ENCODE results near the gene CDK4. TPM values are rescaled to one million over a fixed set of nuclear protein-coding genes. Genes with fewer than 3 reads are reported as not detected.
A peak's percentile ranks its signal among the peaks of the same experiment; 100 is the strongest.

CDK4 gene
- total and polyA plus RNA-seq, 2 of the 13 experiments (the other 11 are each of a cell fraction or from before 2014, with no cell fraction given): 191 to 209 TPM

- Histone ChIP-seq H3K4me2 (ENCODE audit: low read depth, low read length) (no peak overlapping the region), H4K20me1 (ENCODE audit: insufficient read depth, low read length) (no peaks in the 10 kb centered on the region), H3K36me3 (replicated peaks in 1 of 2; ENCODE audit: control insufficient read depth in 1 of 2, insufficient read depth in 2 of 2, low read length in 2 of 2) (peaks cover 6 to 24% of the 10 kb centered on the region in 2 experiments), H3K4me3 (replicated peaks in 1 of 3; ENCODE audit: insufficient read depth in 1 of 3, low read depth in 2 of 3, low read length in 3 of 3) (no peak overlapping the region), H3K9ac (ENCODE audit: insufficient read depth, low read depth, low read length) (no peak overlapping the region), H3K79me2 (ENCODE audit: insufficient read depth, low read length) (peaks cover 16% of the 10 kb centered on the region), H3K9me3 (ENCODE audit: low read length) (no peaks in the 10 kb centered on the region), H3K27ac (ENCODE audit: extremely low read length, insufficient read depth, low read length) (no peak overlapping the region), H3K27me3 (ENCODE audit: control insufficient read depth in 1 of 2, insufficient read depth in 2 of 2, low read length in 2 of 2) (no peaks in the 10 kb centered on the region; a peak in 1 of 5 replicates), H3K4me1 (ENCODE audit: insufficient read depth, low read length) (peaks cover 17% of the 10 kb centered on the region), H2AFZ (ENCODE audit: low read length) (no peak overlapping the region)
- no peak for DNase-seq (ENCODE audit: low spot score)
- WGBS (ENCODE audit: low lambda C conversion rate): 89% methylated on average over 2 of the region's 2 CpGs
- ATAC-seq: no peak
- POLR2A ChIA-PET: interaction anchor here (0.9 kb wide), 1 partner anchor 10 kb away, joined by 3 read pairs; the partner anchor contains the start of genes EEF1AKMT3 and METTL1
- in situ Hi-C loops (cut with HindIII; ENCODE audit: extremely low pct_ligation_motif_present, low pct_unique_long_range_greater_than_20kb): no loop called here
- CTCF ChIA-PET (ENCODE audit: low intra/inter-chr PET ratio, low total read pairs): interaction anchor here (1.8 kb wide), 1 partner anchor 123 kb away, joined by 13 read pairs; no protein-coding TSS in a partner anchor
- TF ChIP-seq MXD4 (CRISPR knock-in tag; IDR thresholded peaks at IDR 0.05): no peak
- 0 out of 2 replicates have a peak, but pooled peaks have one; percentile 4 for TF ChIP-seq ZNF44 (CRISPR knock-in tag; IDR thresholded peaks at IDR 0.05)
- BruUV-seq (replicated peaks): no TSS peak
- intact Hi-C loops (cut with micrococcal nuclease; ENCODE audit: unreplicated experiment): loop anchor here (1.0 kb wide), 2 partner anchors 10 to 124 kb away; partner anchors contain the start of genes EEF1AKMT3 and METTL1
- FAIRE-seq: no peak
Measured at GRCh38 chr12:57781801-57782200, 29.7 kb upstream of the CDK4 start.

- TF ChIP-seq SMARCC2 (IDR thresholded peaks at IDR 0.05): no peak
- no peak for TF ChIP-seq ZNF354B (CRISPR knock-in tag; IDR thresholded peaks at IDR 0.05)
- no peak for TF ChIP-seq YEATS2 (CRISPR knock-in tag; IDR thresholded peaks at IDR 0.05; ENCODE audit: borderline replicate concordance)
- TF ChIP-seq BRCA1 (CRISPR knock-in tag; IDR thresholded peaks at IDR 0.05): no peak
- no peak for TF ChIP-seq CCAR2 (optimal IDR thresholded peaks at IDR 0.05; ENCODE audit: low read depth, low read length)
- TF ChIP-seq PHF5A (CRISPR knock-in tag; IDR thresholded peaks at IDR 0.05; ENCODE audit: low read depth, unreplicated experiment): no peak
- no peak for TF ChIP-seq ZFYVE20 (CRISPR knock-in tag; IDR thresholded peaks at IDR 0.05; ENCODE audit: borderline replicate concordance, low read depth)
- no peak for TF ChIP-seq ZNF879 (CRISPR knock-in tag; IDR thresholded peaks at IDR 0.05)
- TF ChIP-seq FOXA3 (CRISPR knock-in tag; IDR thresholded peaks at IDR 0.05): no peak
- TF ChIP-seq ZBTB38 (CRISPR knock-in tag; IDR thresholded peaks at IDR 0.05): no peak
- TF ChIP-seq RFX3 (CRISPR knock-in tag; IDR thresholded peaks at IDR 0.05): no peak
- no peak for TF ChIP-seq RARG (CRISPR knock-in tag; IDR thresholded peaks at IDR 0.05; ENCODE audit: low read depth)
- TF ChIP-seq KDM3A (CRISPR knock-in tag; IDR thresholded peaks at IDR 0.05; ENCODE audit: low read depth): no peak
- 98% methylated on average over 3 of the region's 3 CpGs for WGBS (ENCODE audit: low lambda C conversion rate)
- Histone ChIP-seq H3K4me1 (ENCODE audit: insufficient read depth, low read length) (peaks cover 17% of the 10 kb centered on the region), H3K4me2 (ENCODE audit: low read depth, low read length) (no peak overlapping the region), H3K79me2 (ENCODE audit: insufficient read depth, low read length) (peaks cover 16% of the 10 kb centered on the region), H3K9ac (ENCODE audit: insufficient read depth, low read depth, low read length) (no peak overlapping the region), H4K20me1 (ENCODE audit: insufficient read depth, low read length) (no peaks in the 10 kb centered on the region), H3K27ac (ENCODE audit: extremely low read length, insufficient read depth, low read length) (no peak overlapping the region), H3K9me3 (ENCODE audit: low read length) (no peaks in the 10 kb centered on the region), H3K27me3 (ENCODE audit: control insufficient read depth in 1 of 2, insufficient read depth in 2 of 2, low read length in 2 of 2) (no peaks in the 10 kb centered on the region; a peak in 1 of 5 replicates), H3K4me3 (replicated peaks in 1 of 3; ENCODE audit: insufficient read depth in 1 of 3, low read depth in 2 of 3, low read length in 3 of 3) (no peak overlapping the region), H3K36me3 (replicated peaks in 1 of 2; ENCODE audit: control insufficient read depth in 1 of 2, insufficient read depth in 2 of 2, low read length in 2 of 2) (peaks cover 4 to 19% of the 10 kb centered on the region in 2 experiments), H2AFZ (ENCODE audit: low read length) (no peak overlapping the region)
- DNase-seq (ENCODE audit: low spot score) (no peak), FAIRE-seq (no peak), ATAC-seq (no peak)
- in situ Hi-C loops (cut with HindIII; ENCODE audit: extremely low pct_ligation_motif_present, low pct_unique_long_range_greater_than_20kb): no loop called here
- intact Hi-C loops (cut with micrococcal nuclease; ENCODE audit: unreplicated experiment): loop anchor here (1.0 kb wide), 1 partner anchor 124 kb away; no protein-coding TSS in a partner anchor
- ChIA-PET CTCF (ENCODE audit: low intra/inter-chr PET ratio, low total read pairs) (no interaction called here), POLR2A (interaction anchor here (0.9 kb wide), 1 partner anchor 9 kb away, joined by 3 read pairs; the partner anchor contains the start of genes EEF1AKMT3 and METTL1)
- no TSS peak for BruUV-seq (replicated peaks)
Measured at GRCh38 chr12:57781244-57781643, 29.1 kb upstream of the CDK4 start.
